Effector CD8-positive, alpha-beta T cell (primary cell): ENCODE measurements around the gene AQP12B.
"Not testable (repeated sequence)": the region's sequence is repeated elsewhere in the genome, so short reads cannot be mapped to it uniquely, and the experiment has no call there.

Source experiments
- DNase-seq: peaks from one replicate; lab custom pipeline; 2025; lab: John Stamatoyannopoulos, UW

The AQP12B gene

GRCh38 chr2:240701091-240701735 is 18.5 kb upstream of the AQP12B start:
- no peak for DNase-seq

GRCh38 chr2:240700616-240701015 is 17.9 kb upstream of the AQP12B start:
- not testable (repeated sequence) for DNase-seq

GRCh38 chr2:240699835-240700234 is 17.1 kb upstream of the AQP12B start:
- not testable (repeated sequence) for DNase-seq

- DNase-seq, result not testable (repeated sequence)
These were observed 16.3 kb upstream of the AQP12B start for GRCh38 chr2:240698852-240699561.

- not testable (repeated sequence) for DNase-seq
These were observed 13.8 kb upstream of the AQP12B start for GRCh38 chr2:240696469-240696868.

- not testable (repeated sequence) for DNase-seq
These were observed 12.9 kb upstream of the AQP12B start for GRCh38 chr2:240695593-240695992.

- DNase-seq, result not testable (repeated sequence)
These were observed 11.6 kb upstream of the AQP12B start for GRCh38 chr2:240694304-240694703.

GRCh38 chr2:240692583-240693561 is 10.2 kb upstream of the AQP12B start:
- not testable (repeated sequence) for DNase-seq

GRCh38 chr2:240691631-240692420 is 9.1 kb upstream of the AQP12B start, which contains the start of gene AQP12A:
Gene AQP12A, plus strand, starts transcription at chr2:240691866. Its CDS starts 48 bp downstream, at chr2:240691914.
- DNase-seq, result not testable (repeated sequence)

- not testable (repeated sequence) for DNase-seq
These were observed 8.4 kb upstream of the AQP12B start for GRCh38 chr2:240691075-240691427.

- DNase-seq, result not testable (repeated sequence)
These were observed 7.9 kb upstream of the AQP12B start for GRCh38 chr2:240690421-240691074.

- DNase-seq, result no peak
These were observed 7.3 kb upstream of the AQP12B start for GRCh38 chr2:240689975-240690374.

- DNase-seq, result no peak
These were observed 5.9 kb upstream of the AQP12B start for GRCh38 chr2:240688553-240688919.

- no peak for DNase-seq
These were observed 5.3 kb upstream of the AQP12B start for GRCh38 chr2:240687741-240688552.

- no peak for DNase-seq
These were observed 4.5 kb upstream of the AQP12B start for GRCh38 chr2:240687045-240687740.

- DNase-seq, result no peak
These were observed 3.8 kb upstream of the AQP12B start for GRCh38 chr2:240686460-240686859.

GRCh38 chr2:240685771-240686371 is 3.2 kb upstream of the AQP12B start:
- no peak for DNase-seq

GRCh38 chr2:240683980-240684728 is 1.5 kb upstream of the AQP12B start:
- not testable (repeated sequence) for DNase-seq
